SK-N-SH treated with all-trans-retinoic acid at 6 μM for 48 hours (cell line): ENCODE data around the gene SAMD4B.

Source experiments
- ESRRG ChIP-seq: fragments of 250-450 bp; sonication (Bioruptor Pico); IDR thresholded peaks from 2 replicates; pipeline ENCODE4 v1.6.1; 2021; ENCODE audit warnings: mild to moderate bottlenecking
- OSR1 ChIP-seq: fragments of 250-450 bp; sonication (Bioruptor Pico); IDR thresholded peaks from 2 replicates; pipeline ENCODE4 v1.8.0; 2022; ENCODE audit warnings: moderate library complexity, mild to moderate bottlenecking, inconsistent platforms
- PATZ1 ChIP-seq: fragments of 250-450 bp; sonication (Bioruptor Pico); IDR thresholded peaks from 2 replicates; pipeline ENCODE4 v1.8.0; 2020; ENCODE audit warnings: mild to moderate bottlenecking, moderate library complexity, borderline replicate concordance
- RARB ChIP-seq: fragments of 250-450 bp; sonication (Bioruptor Pico); IDR thresholded peaks from 2 replicates; pipeline ENCODE4 v1.8.0; 2021; ENCODE audit warnings: mild to moderate bottlenecking, moderate library complexity
- TCF4 ChIP-seq: fragments of 250-450 bp; sonication (Bioruptor Pico); IDR thresholded peaks from 2 replicates; pipeline ENCODE4 v1.8.0; 2021; ENCODE audit warnings: mild to moderate bottlenecking, moderate library complexity, borderline replicate concordance
- TOX ChIP-seq: fragments of 250-450 bp; sonication (Bioruptor Pico); IDR thresholded peaks from 2 replicates; pipeline ENCODE4 v1.8.0; 2021; ENCODE audit warnings: mild to moderate bottlenecking, moderate library complexity, borderline replicate concordance
- ZFP3 ChIP-seq: fragments of 250-450 bp; sonication (Bioruptor Pico); IDR thresholded peaks from 2 replicates; pipeline ENCODE4 v1.5.0; 2020; ENCODE audit warnings: mild to moderate bottlenecking, moderate library complexity

- TF ChIP-seq OSR1: no peak
- TF ChIP-seq RARB (CRISPR knock-in tag): no peak
- TF ChIP-seq PATZ1 (CRISPR knock-in tag): no peak
- TF ChIP-seq ZFP3 (CRISPR knock-in tag): no peak
- no peak for TF ChIP-seq ESRRG (CRISPR knock-in tag)
- no peak for TF ChIP-seq TOX
- TF ChIP-seq TCF4 (CRISPR knock-in tag): no peak
Observed at GRCh38 chr19:39434123-39435076, 92.2 kb downstream of the SAMD4B start.
